Kidney epithelial cell (primary cell): ENCODE results near the gene CLRN2. TPM values are rescaled to one million over a fixed set of nuclear protein-coding genes. Genes with fewer than 3 reads are reported as not detected.
"Not testable (repeated sequence)": the region's sequence is repeated elsewhere in the genome, so short reads cannot be mapped to it uniquely, and the experiment has no call there.

Source experiments
- DNase-seq: peaks from one replicate; pipeline ENCODE4 v3.0.0-alpha.2; 2010; ENCODE audit warnings: low read depth
- H3K27me3 ChIP-seq: 2 replicates; pipeline ENCODE4 v1.6.0; 2011; ENCODE audit warnings: low read length; ENCODE audit not compliant: control insufficient read depth, insufficient read depth
- H3K36me3 ChIP-seq: 2 replicates; pipeline ENCODE4 v1.5.1; 2011; ENCODE audit warnings: low read length; ENCODE audit not compliant: control insufficient read depth, insufficient read depth
- H3K4me3 ChIP-seq: 2 replicates; pipeline ENCODE4 v1.5.1; 2011; ENCODE audit warnings: low read depth, mild to moderate bottlenecking, control low read depth, low read length
- total RNA-seq: library from RNA; depleted of rRNA; stranded (reverse); fragments of >200 nt; gene quantifications from 2 replicates; pipeline ENCODE4 v1.2.3, GENCODE V29; 2015
- TF ChIP-seq, protein P1 (sequence below): IDR thresholded peaks from 2 replicates; pipeline ENCODE4 v1.5.1; 2011; ENCODE audit warnings: mild to moderate bottlenecking, moderate library complexity, low read length, control low read depth, inconsistent platforms; ENCODE audit not compliant: insufficient read depth, poor library complexity, severe bottlenecking

The CLRN2 gene
- total RNA-seq, 1 donor from 2014 or later, result not detected

DNA sequence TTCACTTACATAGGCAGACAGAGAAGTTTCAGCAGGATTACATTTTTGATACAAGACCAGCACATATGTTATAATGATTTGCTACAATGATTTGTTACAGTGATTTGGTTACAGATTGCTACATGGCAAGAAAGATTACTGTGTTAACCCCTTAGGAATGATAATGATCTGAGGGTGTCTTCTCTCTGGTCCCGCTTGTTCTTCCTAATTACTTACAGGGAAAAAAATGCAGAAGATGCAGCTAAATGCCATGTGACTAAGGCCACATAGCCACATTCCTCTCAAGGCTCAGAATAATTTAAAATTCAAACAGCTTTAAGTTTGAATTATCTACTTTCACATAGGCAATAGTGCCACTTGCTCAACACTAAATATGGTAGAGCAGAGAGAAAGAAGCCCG, 52.3 kb downstream of the CLRN2 start:
- no peaks in the 10 kb centered on the region for H3K27me3 ChIP-seq
- H3K4me3 ChIP-seq, result no peak overlapping the region
- TF ChIP-seq, protein P1, sequence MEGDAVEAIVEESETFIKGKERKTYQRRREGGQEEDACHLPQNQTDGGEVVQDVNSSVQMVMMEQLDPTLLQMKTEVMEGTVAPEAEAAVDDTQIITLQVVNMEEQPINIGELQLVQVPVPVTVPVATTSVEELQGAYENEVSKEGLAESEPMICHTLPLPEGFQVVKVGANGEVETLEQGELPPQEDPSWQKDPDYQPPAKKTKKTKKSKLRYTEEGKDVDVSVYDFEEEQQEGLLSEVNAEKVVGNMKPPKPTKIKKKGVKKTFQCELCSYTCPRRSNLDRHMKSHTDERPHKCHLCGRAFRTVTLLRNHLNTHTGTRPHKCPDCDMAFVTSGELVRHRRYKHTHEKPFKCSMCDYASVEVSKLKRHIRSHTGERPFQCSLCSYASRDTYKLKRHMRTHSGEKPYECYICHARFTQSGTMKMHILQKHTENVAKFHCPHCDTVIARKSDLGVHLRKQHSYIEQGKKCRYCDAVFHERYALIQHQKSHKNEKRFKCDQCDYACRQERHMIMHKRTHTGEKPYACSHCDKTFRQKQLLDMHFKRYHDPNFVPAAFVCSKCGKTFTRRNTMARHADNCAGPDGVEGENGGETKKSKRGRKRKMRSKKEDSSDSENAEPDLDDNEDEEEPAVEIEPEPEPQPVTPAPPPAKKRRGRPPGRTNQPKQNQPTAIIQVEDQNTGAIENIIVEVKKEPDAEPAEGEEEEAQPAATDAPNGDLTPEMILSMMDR, result no peak
- H3K36me3 ChIP-seq, result no peaks in the 10 kb centered on the region
- no peak for DNase-seq

DNA sequence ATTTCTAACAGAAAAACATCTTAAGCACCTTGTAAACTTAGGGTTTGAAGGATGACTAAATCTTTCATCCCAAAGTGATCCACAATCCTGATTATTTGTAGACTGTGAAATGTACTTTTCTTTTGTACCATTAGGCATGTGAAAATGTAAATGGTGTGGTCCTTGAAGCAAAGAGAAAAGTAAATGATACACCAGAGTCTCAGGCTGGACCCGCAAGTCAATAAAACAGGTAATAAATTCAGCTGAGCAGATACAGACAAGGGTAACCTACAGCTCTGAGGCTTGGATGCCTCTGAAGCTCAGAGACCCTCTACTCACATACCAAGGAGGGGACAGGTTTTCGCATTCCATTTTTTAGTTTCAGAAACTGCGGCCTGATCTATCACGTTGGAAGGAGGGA, 59.2 kb downstream of the CLRN2 start:
- no peak overlapping the region for H3K4me3 ChIP-seq
- no peaks in the 10 kb centered on the region for H3K36me3 ChIP-seq
- H3K27me3 ChIP-seq, result no peaks in the 10 kb centered on the region
- no peak for DNase-seq
- TF ChIP-seq, protein P1, result no peak

DNA sequence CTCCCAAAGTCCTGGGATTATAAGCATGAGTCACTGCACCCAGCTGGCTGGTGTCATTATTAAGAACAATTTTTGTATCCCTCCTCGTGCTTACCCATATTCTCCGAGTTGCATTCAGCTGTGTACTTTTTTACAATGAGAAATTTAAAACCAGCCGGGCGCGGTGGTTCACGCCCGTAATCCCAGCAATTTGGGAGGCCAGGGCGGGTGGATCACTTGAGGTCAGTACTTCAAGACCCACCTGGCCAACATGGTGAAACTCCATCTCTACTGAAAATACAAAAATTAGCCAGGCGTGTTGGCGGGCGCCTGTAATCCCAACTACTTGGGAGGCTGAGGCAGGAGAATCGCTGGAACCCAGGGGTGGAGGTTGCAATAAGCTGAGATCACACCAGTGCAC, 60.2 kb downstream of the CLRN2 start:
- H3K27me3 ChIP-seq, DNase-seq, H3K4me3 ChIP-seq, H3K36me3 ChIP-seq: not testable (repeated sequence)

Other genes with a start within 250 kb of the CLRN2 start
- gene QDPR, start 3.1 kb upstream of the CLRN2 start, total RNA-seq, result 24.0 and 28.6 TPM in 2 replicates
- 52.0 and 66.1 TPM in 2 replicates for gene LAP3, start 62.0 kb downstream of the CLRN2 start, total RNA-seq
- gene MED28, start 99.5 kb downstream of the CLRN2 start, total RNA-seq, result 8.9 and 11.4 TPM in 2 replicates